DOHH2 (cell line): ENCODE measurements around the gene PTPDC1.

Source experiments
- CTCF ChIP-seq: fragments of 200-600 bp; sonication (generic); IDR thresholded peaks from one replicate; pipeline ENCODE4 v1.5.1; 2014; ENCODE audit warnings: antibody characterized with exemption, mild to moderate bottlenecking, low read depth, low read length; ENCODE audit not compliant: poor library complexity, severe bottlenecking
- EZH2phosphoT487 ChIP-seq: fragments of 200-600 bp; sonication (generic); IDR thresholded peaks from 2 replicates; pipeline ENCODE4 v1.6.1; 2017; ENCODE audit warnings: borderline replicate concordance, mild to moderate bottlenecking, antibody characterized with exemption, low read length, moderate library complexity, mixed read lengths

GRCh38 chr9:94128580-94128979, 44.3 kb downstream of the PTPDC1 start:
- no peak for TF ChIP-seq CTCF
- TF ChIP-seq EZH2phosphoT487, result no peak
